SK-N-DZ (cell line): Measurements from ENCODE around the gene STARD13.
A peak's percentile ranks its signal among the peaks of the same experiment; 100 is the strongest.
"Not testable (repeated sequence)": the region's sequence is repeated elsewhere in the genome, so short reads cannot be mapped to it uniquely, and the experiment has no call there.

Source experiments
- DNase-seq: peaks from one replicate; pipeline ENCODE4 v3.0.0-alpha.2; 2015; ENCODE audit warnings: low spot score

The STARD13 gene

GRCh38 chr13:33257841-33258807, 27.4 kb downstream of the STARD13 start:
- no peak for DNase-seq

- no peak for DNase-seq
Observed at GRCh38 chr13:33256148-33256840, 29.3 kb downstream of the STARD13 start.

- no peak for DNase-seq
Observed at GRCh38 chr13:33252135-33252534, 33.4 kb downstream of the STARD13 start.

- no peak for DNase-seq
Observed at GRCh38 chr13:33251131-33251661, 34.4 kb downstream of the STARD13 start.

GRCh38 chr13:33250609-33251008, 34.9 kb downstream of the STARD13 start:
- DNase-seq: no peak

GRCh38 chr13:33249894-33250293, 35.7 kb downstream of the STARD13 start:
- no peak for DNase-seq

- no peak for DNase-seq
Observed at GRCh38 chr13:33249066-33249465, 36.5 kb downstream of the STARD13 start.

- DNase-seq: peak; percentile 63
Observed at GRCh38 chr13:33245505-33246158, 39.9 kb downstream of the STARD13 start.

- DNase-seq: no peak
Observed at GRCh38 chr13:33244907-33245287, 40.7 kb downstream of the STARD13 start.

GRCh38 chr13:33244210-33244906, 41.2 kb downstream of the STARD13 start:
- DNase-seq: no peak

GRCh38 chr13:33242984-33243617, 42.5 kb downstream of the STARD13 start:
- DNase-seq: no peak

- not testable (repeated sequence) for DNase-seq
Observed at GRCh38 chr13:33242372-33242771, 43.2 kb downstream of the STARD13 start.

GRCh38 chr13:33236021-33236420, 49.5 kb downstream of the STARD13 start:
- DNase-seq: no peak

GRCh38 chr13:33235564-33235963, 50.0 kb downstream of the STARD13 start:
- no peak for DNase-seq

GRCh38 chr13:33235078-33235477, 50.5 kb downstream of the STARD13 start:
- DNase-seq: peak; percentile 23

- no peak for DNase-seq
Observed at GRCh38 chr13:33233547-33233946, 52.0 kb downstream of the STARD13 start.

GRCh38 chr13:33232883-33233282, 52.7 kb downstream of the STARD13 start:
- DNase-seq: no peak

- DNase-seq: no peak
Observed at GRCh38 chr13:33231339-33231738, 54.2 kb downstream of the STARD13 start.

- no peak for DNase-seq
Observed at GRCh38 chr13:33230178-33230881, 55.2 kb downstream of the STARD13 start.
